HepG2 (cell line): Measurements from ENCODE around the gene PGS1. TPM values are rescaled to one million over a fixed set of nuclear protein-coding genes. Genes with fewer than 3 reads are reported as not detected.

ENCODE experiments used
- ATAC-seq: fragments of 200-7000 bp; cut with Tn5 transposase; 3 replicates; pipeline ENCODE4 v1.9.1; 2020; ENCODE audit warnings: mild to moderate bottlenecking, moderate library complexity
- BruUV-seq: library from RNA; stranded (reverse); fragments of 400-500 nt; replicated peaks from 2 replicates; lab custom pipeline; 2021; lab: Mats Ljungman, UMichigan
- CTCF ChIA-PET: fragments of 300-600 bp; formaldehyde crosslinking; extraction: SDS; loops from one replicate; lab custom pipeline; 2021; ENCODE audit warnings: low total read pairs, inconsistent platforms, low intra/inter-chr PET ratio; lab: Yijun Ruan, JAX
- POLR2A ChIA-PET: fragments of 350-600 bp; sonication (Branson Sonifier 250); formaldehyde crosslinking; loops from one replicate; lab custom pipeline; 2020; ENCODE audit warnings: antibody characterized with exemption, inconsistent platforms; lab: Yijun Ruan, JAX
- DNase-seq: peaks from one replicate; pipeline ENCODE4 v3.0.0-alpha.2; 2015; ENCODE audit warnings: low spot score
- FAIRE-seq: peaks from 3 replicates; lab custom pipeline; 2011; peaks lifted over from hg19 to GRCh38; lab: Jason Lieb, UNC
- H2AFZ ChIP-seq: one replicate; pipeline ENCODE4 v1.6.1; 2011; ENCODE audit warnings: low read length, inconsistent platforms
- H3K27ac ChIP-seq: fragments of 300-600 bp; 3 replicates; pipeline ENCODE4 v1.8.0; 2011; ENCODE audit warnings: mixed run types, mild to moderate bottlenecking, mixed read lengths, low read length, inconsistent platforms; ENCODE audit not compliant: insufficient read depth; ENCODE audit errors: extremely low read length
- H3K27me3 ChIP-seq, 2 experiments: fragments of 200-600 bp in 1 of 2; 2 replicates in 1 of 2; 3 replicates in 1 of 2; pipeline versions ENCODE4 v1.6.0 to v1.8.0; 2011; ENCODE audit warnings: low read length in 2 of 2, mild to moderate bottlenecking in 2 of 2, moderate library complexity in 2 of 2, inconsistent platforms in 1 of 2; ENCODE audit not compliant: insufficient read depth in 2 of 2, control insufficient read depth in 1 of 2
- H3K36me3 ChIP-seq, 2 experiments: fragments of 200-600 bp in 1 of 2; replicated peaks in 1 of 2; 2 replicates in 1 of 2; 3 replicates in 1 of 2; pipeline versions ENCODE4 v1.5.1 to v1.8.0; 2011; ENCODE audit warnings: low read length in 2 of 2, inconsistent platforms in 1 of 2; ENCODE audit not compliant: insufficient read depth in 2 of 2, control insufficient read depth in 1 of 2
- H3K4me1 ChIP-seq: 2 replicates; pipeline ENCODE4 v1.5.1; 2012; ENCODE audit warnings: low read length, inconsistent platforms; ENCODE audit not compliant: insufficient read depth
- H3K4me2 ChIP-seq: 2 replicates; pipeline ENCODE4 v1.6.0; 2011; ENCODE audit warnings: low read depth, low read length, inconsistent platforms
- H3K4me3 ChIP-seq, 3 experiments: fragments of 200-600 bp in 1 of 3; sonication (generic), shearing (Covaris generic) in 1 of 3; replicated peaks in 1 of 3; 2 replicates each; pipeline ENCODE4 v1.5.1; 2011 to 2016; ENCODE audit warnings: low read length in 3 of 3, inconsistent platforms in 2 of 3, low read depth in 2 of 3, mild to moderate bottlenecking in 2 of 3, control low read depth in 1 of 3, mixed read lengths in 1 of 3; ENCODE audit not compliant: insufficient read depth in 1 of 3
- H3K79me2 ChIP-seq: one replicate; pipeline ENCODE4 v1.6.1; 2011; ENCODE audit warnings: low read length, inconsistent platforms; ENCODE audit not compliant: insufficient read depth
- H3K9ac ChIP-seq: 2 replicates; pipeline ENCODE4 v1.6.0; 2011; ENCODE audit warnings: mild to moderate bottlenecking, low read depth, low read length, inconsistent platforms; ENCODE audit not compliant: insufficient read depth
- H3K9me3 ChIP-seq: 2 replicates; pipeline ENCODE4 v1.5.1; 2012; ENCODE audit warnings: mild to moderate bottlenecking, low read length
- H4K20me1 ChIP-seq: 2 replicates; pipeline ENCODE4 v1.6.0; 2011; ENCODE audit warnings: inconsistent platforms, mild to moderate bottlenecking, low read length, moderate library complexity; ENCODE audit not compliant: insufficient read depth
- AKAP8 ChIP-seq: sonication (generic); formaldehyde crosslinking; IDR thresholded peaks from 2 replicates; pipeline ENCODE4 v1.5.1; 2020; ENCODE audit warnings: mild to moderate bottlenecking, missing genetic modification reagents
- POLR2A ChIP-seq, 2 experiments: IDR thresholded peaks; 2 replicates each; pipeline ENCODE4 v1.6.1; 2011; ENCODE audit warnings: low read depth in 2 of 2, low read length in 2 of 2, mild to moderate bottlenecking in 1 of 2, moderate library complexity in 1 of 2; ENCODE audit not compliant: insufficient read depth in 1 of 2
- ZNF17 ChIP-seq: sonication (generic); formaldehyde crosslinking; IDR thresholded peaks from 2 replicates; pipeline ENCODE4 v1.5.0; 2020; ENCODE audit warnings: mild to moderate bottlenecking, missing genetic modification reagents
- WGBS: methylation state at CpG from one replicate; pipeline ENCODE4 v1.1.6; 2017; ENCODE audit warnings: low lambda C conversion rate; 5-methylcytosine and 5-hydroxymethylcytosine counted together
- in situ Hi-C: cut with HindIII; loops from 2 replicates; pipeline ENCODE4 v1.10.0; 2017; ENCODE audit warnings: low pct_unique_long_range_greater_than_20kb; ENCODE audit not compliant: extremely low pct_ligation_motif_present
- intact Hi-C: fragments of 100-400 bp; cut with micrococcal nuclease; formaldehyde crosslinking; loops from one replicate; pipeline ENCODE4 v1.10.0; 2022; ENCODE audit not compliant: unreplicated experiment
- polyA plus RNA-seq, 8 experiments: library from polyadenylated mRNA; depleted of rRNA in 3 of 8; stranded (reverse) in 7 of 8; unstranded in 1 of 8; fragments of >200 nt; fragmentation: Illumina TruSeq in 4 of 8; extraction: Trizol in 4 of 8; gene quantifications; 2 replicates each; pipeline versions ENCODE4 v1.2.1 to v1.2.3, GENCODE V29; 2011 to 2016; ENCODE audit warnings: low read depth in 4 of 8, missing spikeins in 1 of 8, mixed read lengths in 1 of 8; ENCODE audit not compliant: insufficient read depth in 1 of 8
- total RNA-seq, 5 experiments: library from RNA; depleted of rRNA; stranded (reverse); fragments of >200 nt; fragmentation: Illumina TruSeq; extraction: Trizol; gene quantifications; 2 replicates each; pipeline ENCODE4 v1.2.3, GENCODE V29; 2016; ENCODE audit warnings: low read depth in 1 of 5
- TF ChIP-seq, protein P1 (sequence below): sonication (generic); formaldehyde crosslinking; IDR thresholded peaks from 2 replicates; pipeline ENCODE4 v1.5.0; 2020; ENCODE audit warnings: missing genetic modification reagents, mild to moderate bottlenecking, borderline replicate concordance
- TF ChIP-seq, protein P2 (sequence below), 2 experiments: sonication (generic) in 1 of 2; formaldehyde crosslinking in 1 of 2; IDR thresholded peaks; 2 replicates each; pipeline versions ENCODE4 v1.5.1 to v1.6.1; 2011 to 2020; ENCODE audit warnings: borderline replicate concordance in 1 of 2, low read depth in 1 of 2, low read length in 1 of 2, mild to moderate bottlenecking in 1 of 2, missing genetic modification reagents in 1 of 2, moderate library complexity in 1 of 2
- TF ChIP-seq, protein P3 (sequence below): sonication (generic); formaldehyde crosslinking; IDR thresholded peaks from 2 replicates; pipeline ENCODE4 v1.4.0; 2020; ENCODE audit warnings: missing genetic modification reagents
- TF ChIP-seq, protein P4 (sequence below): sonication (generic); formaldehyde crosslinking; IDR thresholded peaks from 2 replicates; pipeline ENCODE4 v1.4.0; 2020; ENCODE audit warnings: missing genetic modification reagents, borderline replicate concordance

Gene PGS1
- total and polyA plus RNA-seq, 2 of the 13 experiments (the other 11 are each of a cell fraction or from before 2014, with no cell fraction given), result 25.9 to 31.5 TPM

DNA sequence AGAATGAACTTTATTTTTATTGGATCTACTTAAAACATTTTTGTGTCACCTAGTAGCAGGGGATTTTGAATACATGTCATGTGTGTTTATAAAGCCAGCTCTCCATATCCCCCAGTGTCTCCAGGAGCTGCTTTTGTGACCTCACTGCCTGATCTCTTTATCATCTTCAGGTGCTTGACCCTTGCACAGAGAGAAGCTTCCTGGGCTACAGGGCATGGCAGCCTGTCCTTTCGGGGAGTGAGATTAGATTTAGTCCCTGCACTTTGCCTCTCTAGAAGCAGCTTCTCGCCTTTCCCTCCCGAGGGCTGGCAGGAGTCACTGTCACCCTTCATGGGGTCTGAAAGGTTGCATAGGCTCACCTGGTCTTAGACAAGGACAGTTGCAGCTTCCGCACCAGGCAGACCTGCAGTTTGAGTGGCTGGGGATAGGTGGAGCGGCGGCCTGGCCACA is 42.7 kb downstream of the PGS1 start:
- intact Hi-C loops, result loop anchor here (1.0 to 5.0 kb wide), 4 partner anchors 22 to 169 kb away; partner anchors contain the start of genes PGS1 and SOCS3
- H3K9me3 ChIP-seq, result no peaks in the 10 kb centered on the region
- H3K4me1 ChIP-seq, result peaks cover 29% of the 10 kb centered on the region
- FAIRE-seq (no peak), DNase-seq (no peak), ATAC-seq (no peak)
- POLR2A ChIA-PET, result interaction anchor here (0.7 to 2.2 kb wide), 19 partner anchors 11 to 463 kb away, joined by 3 to 40 read pairs (median 5); partner anchors contain the start of genes AFMID, PGS1, SOCS3 and TK1
- CTCF ChIA-PET, result interaction anchor here (0.8 to 2.7 kb wide), 5 partner anchors 9 to 170 kb away, joined by 5 to 59 read pairs (median 12); partner anchors contain the start of gene SOCS3
- in situ Hi-C loops, result loop anchor here (5.0 kb wide), 2 partner anchors 59 to 129 kb away; partner anchors contain the start of gene SOCS3
- H3K9ac ChIP-seq, result no peak overlapping the region
- H3K79me2 ChIP-seq, result no peaks in the 10 kb centered on the region
- peaks cover 26% of the 10 kb centered on the region for H4K20me1 ChIP-seq
- H3K4me3 ChIP-seq, result peak overlapping the region in 1 of 3 experiments; percentile 17; a peak in 1 of 6 replicates
- H2AFZ ChIP-seq, result no peak overlapping the region
- H3K4me2 ChIP-seq, result peak overlapping the region; percentile 34
- H3K27ac ChIP-seq, result peak overlapping the region; percentile 27
- BruUV-seq, result no TSS peak
- TF ChIP-seq, protein P1, sequence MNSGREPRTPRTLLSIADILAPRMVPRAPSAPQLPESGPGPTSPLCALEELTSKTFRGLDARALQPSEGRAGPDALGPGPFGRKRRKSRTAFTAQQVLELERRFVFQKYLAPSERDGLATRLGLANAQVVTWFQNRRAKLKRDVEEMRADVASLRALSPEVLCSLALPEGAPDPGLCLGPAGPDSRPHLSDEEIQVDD, result 0 out of 2 replicates have a peak, but pooled peaks have one; percentile 30
- TF ChIP-seq, protein P2, sequence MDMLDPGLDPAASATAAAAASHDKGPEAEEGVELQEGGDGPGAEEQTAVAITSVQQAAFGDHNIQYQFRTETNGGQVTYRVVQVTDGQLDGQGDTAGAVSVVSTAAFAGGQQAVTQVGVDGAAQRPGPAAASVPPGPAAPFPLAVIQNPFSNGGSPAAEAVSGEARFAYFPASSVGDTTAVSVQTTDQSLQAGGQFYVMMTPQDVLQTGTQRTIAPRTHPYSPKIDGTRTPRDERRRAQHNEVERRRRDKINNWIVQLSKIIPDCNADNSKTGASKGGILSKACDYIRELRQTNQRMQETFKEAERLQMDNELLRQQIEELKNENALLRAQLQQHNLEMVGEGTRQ (IDR thresholded peaks at IDR 0.05; ENCODE audit: low read depth, low read length), result 0 out of 2 replicates have a peak, but pooled peaks have one; percentile 10
- TF ChIP-seq, protein P2 (CRISPR knock-in tag; IDR thresholded peaks at IDR 0.05; ENCODE audit: borderline replicate concordance), result no peak
- peak; percentile 5; the same call in 1 of the 2 replicates for TF ChIP-seq AKAP8
- TF ChIP-seq, protein P3, sequence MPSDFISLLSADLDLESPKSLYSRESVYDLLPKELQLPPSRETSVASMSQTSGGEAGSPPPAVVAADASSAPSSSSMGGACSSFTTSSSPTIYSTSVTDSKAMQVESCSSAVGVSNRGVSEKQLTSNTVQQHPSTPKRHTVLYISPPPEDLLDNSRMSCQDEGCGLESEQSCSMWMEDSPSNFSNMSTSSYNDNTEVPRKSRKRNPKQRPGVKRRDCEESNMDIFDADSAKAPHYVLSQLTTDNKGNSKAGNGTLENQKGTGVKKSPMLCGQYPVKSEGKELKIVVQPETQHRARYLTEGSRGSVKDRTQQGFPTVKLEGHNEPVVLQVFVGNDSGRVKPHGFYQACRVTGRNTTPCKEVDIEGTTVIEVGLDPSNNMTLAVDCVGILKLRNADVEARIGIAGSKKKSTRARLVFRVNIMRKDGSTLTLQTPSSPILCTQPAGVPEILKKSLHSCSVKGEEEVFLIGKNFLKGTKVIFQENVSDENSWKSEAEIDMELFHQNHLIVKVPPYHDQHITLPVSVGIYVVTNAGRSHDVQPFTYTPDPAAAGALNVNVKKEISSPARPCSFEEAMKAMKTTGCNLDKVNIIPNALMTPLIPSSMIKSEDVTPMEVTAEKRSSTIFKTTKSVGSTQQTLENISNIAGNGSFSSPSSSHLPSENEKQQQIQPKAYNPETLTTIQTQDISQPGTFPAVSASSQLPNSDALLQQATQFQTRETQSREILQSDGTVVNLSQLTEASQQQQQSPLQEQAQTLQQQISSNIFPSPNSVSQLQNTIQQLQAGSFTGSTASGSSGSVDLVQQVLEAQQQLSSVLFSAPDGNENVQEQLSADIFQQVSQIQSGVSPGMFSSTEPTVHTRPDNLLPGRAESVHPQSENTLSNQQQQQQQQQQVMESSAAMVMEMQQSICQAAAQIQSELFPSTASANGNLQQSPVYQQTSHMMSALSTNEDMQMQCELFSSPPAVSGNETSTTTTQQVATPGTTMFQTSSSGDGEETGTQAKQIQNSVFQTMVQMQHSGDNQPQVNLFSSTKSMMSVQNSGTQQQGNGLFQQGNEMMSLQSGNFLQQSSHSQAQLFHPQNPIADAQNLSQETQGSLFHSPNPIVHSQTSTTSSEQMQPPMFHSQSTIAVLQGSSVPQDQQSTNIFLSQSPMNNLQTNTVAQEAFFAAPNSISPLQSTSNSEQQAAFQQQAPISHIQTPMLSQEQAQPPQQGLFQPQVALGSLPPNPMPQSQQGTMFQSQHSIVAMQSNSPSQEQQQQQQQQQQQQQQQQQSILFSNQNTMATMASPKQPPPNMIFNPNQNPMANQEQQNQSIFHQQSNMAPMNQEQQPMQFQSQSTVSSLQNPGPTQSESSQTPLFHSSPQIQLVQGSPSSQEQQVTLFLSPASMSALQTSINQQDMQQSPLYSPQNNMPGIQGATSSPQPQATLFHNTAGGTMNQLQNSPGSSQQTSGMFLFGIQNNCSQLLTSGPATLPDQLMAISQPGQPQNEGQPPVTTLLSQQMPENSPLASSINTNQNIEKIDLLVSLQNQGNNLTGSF (CRISPR knock-in tag), result 0 out of 2 replicates have a peak, but pooled peaks have one; percentile 67
- TF ChIP-seq POLR2A (IDR thresholded peaks at IDR 0.05; ENCODE audit: insufficient read depth in 1 of 2, low read depth in 2 of 2, low read length in 2 of 2), result 0 out of 4 replicates have a peak, but pooled peaks of 1 of the 2 experiments have one; percentile 25
- TF ChIP-seq, protein P4, sequence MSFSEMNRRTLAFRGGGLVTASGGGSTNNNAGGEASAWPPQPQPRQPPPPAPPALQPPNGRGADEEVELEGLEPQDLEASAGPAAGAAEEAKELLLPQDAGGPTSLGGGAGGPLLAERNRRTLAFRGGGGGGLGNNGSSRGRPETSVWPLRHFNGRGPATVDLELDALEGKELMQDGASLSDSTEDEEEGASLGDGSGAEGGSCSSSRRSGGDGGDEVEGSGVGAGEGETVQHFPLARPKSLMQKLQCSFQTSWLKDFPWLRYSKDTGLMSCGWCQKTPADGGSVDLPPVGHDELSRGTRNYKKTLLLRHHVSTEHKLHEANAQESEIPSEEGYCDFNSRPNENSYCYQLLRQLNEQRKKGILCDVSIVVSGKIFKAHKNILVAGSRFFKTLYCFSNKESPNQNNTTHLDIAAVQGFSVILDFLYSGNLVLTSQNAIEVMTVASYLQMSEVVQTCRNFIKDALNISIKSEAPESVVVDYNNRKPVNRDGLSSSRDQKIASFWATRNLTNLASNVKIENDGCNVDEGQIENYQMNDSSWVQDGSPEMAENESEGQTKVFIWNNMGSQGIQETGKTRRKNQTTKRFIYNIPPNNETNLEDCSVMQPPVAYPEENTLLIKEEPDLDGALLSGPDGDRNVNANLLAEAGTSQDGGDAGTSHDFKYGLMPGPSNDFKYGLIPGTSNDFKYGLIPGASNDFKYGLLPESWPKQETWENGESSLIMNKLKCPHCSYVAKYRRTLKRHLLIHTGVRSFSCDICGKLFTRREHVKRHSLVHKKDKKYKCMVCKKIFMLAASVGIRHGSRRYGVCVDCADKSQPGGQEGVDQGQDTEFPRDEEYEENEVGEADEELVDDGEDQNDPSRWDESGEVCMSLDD (CRISPR knock-in tag), result no peak
- no peak for TF ChIP-seq ZNF17 (CRISPR knock-in tag)
- peaks cover 30 to 58% of the 10 kb centered on the region in 2 experiments for H3K36me3 ChIP-seq
- 1% methylated on average over 5 of the region's 6 CpGs for WGBS
- H3K27me3 ChIP-seq, result no peaks in the 10 kb centered on the region
